Endothelial cell (in vitro differentiated cells): ENCODE results near the gene FARP2. TPM values are rescaled to one million over a fixed set of nuclear protein-coding genes. Genes with fewer than 3 reads are reported as not detected.
A peak's percentile ranks its signal among the peaks of the same experiment; 100 is the strongest.
"Not testable (repeated sequence)": the region's sequence is repeated elsewhere in the genome, so short reads cannot be mapped to it uniquely, and the experiment has no call there.

Experiments
- DNase-seq: peaks from one replicate; pipeline ENCODE4 v3.0.0; 2021; ENCODE audit warnings: low spot score
- H3K27ac Mint-ChIP-seq: one replicate; pipeline ENCODE4 v1.8.0; 2021; ENCODE audit warnings: mixed read lengths, inconsistent platforms; ENCODE audit not compliant: unreplicated experiment
- H3K27me3 Mint-ChIP-seq: one replicate; pipeline ENCODE4 v1.8.0; 2021; ENCODE audit warnings: mild to moderate bottlenecking, moderate library complexity, mixed read lengths, inconsistent platforms; ENCODE audit not compliant: unreplicated experiment
- H3K36me3 Mint-ChIP-seq: one replicate; pipeline ENCODE4 v1.8.0; 2021; ENCODE audit warnings: mild to moderate bottlenecking, low read depth, mixed read lengths, inconsistent platforms; ENCODE audit not compliant: unreplicated experiment
- H3K4me1 Mint-ChIP-seq: one replicate; pipeline ENCODE4 v1.8.0; 2021; ENCODE audit warnings: mild to moderate bottlenecking, mixed read lengths, inconsistent platforms; ENCODE audit not compliant: unreplicated experiment
- H3K4me3 Mint-ChIP-seq: one replicate; pipeline ENCODE4 v1.8.0; 2021; ENCODE audit warnings: mild to moderate bottlenecking, mixed read lengths, inconsistent platforms; ENCODE audit not compliant: unreplicated experiment
- H3K9me3 Mint-ChIP-seq: one replicate; pipeline ENCODE4 v1.8.0; 2021; ENCODE audit warnings: mixed read lengths, inconsistent platforms; ENCODE audit not compliant: unreplicated experiment
- CTCF ChIP-seq: fragments of 200-600 bp; sonication (generic); IDR thresholded peaks from one replicate; pipeline ENCODE4 v1.5.0; 2021; ENCODE audit warnings: antibody characterized with exemption; ENCODE audit not compliant: unreplicated experiment
- total RNA-seq: library from RNA; stranded (reverse); fragmentation: NEBNext Ultra II Directional; extraction: Animal tissue kit (Norgen Biotek cat#: 25700); gene quantifications from one replicate; pipeline ENCODE4 v1.2.1, GENCODE V29; 2021; ENCODE audit not compliant: unreplicated experiment

The FARP2 gene
- total RNA-seq, 1 donor from 2014 or later = 19.1 TPM

- Mint-ChIP-seq H3K36me3 (peaks cover 29% of the 10 kb centered on the region), H3K27ac (no peak overlapping the region), H3K27me3 (peaks cover under 1% of the 10 kb centered on the region), H3K9me3 (peaks cover 5% of the 10 kb centered on the region), H3K4me1 (no peaks in the 10 kb centered on the region), H3K4me3 (no peak overlapping the region)
- TF ChIP-seq CTCF = no peak
- DNase-seq = no peak
Measured at GRCh38 chr2:241421330-241421729, 65.2 kb downstream of the FARP2 start.

- not testable (repeated sequence) for H3K27ac Mint-ChIP-seq
Measured at GRCh38 chr2:241421942-241422341, 65.9 kb downstream of the FARP2 start.

GRCh38 chr2:241422350-241422749 is 66.3 kb downstream of the FARP2 start:
- TF ChIP-seq CTCF = no peak
- Mint-ChIP-seq H3K36me3 (peaks cover 29% of the 10 kb centered on the region), H3K4me3 (no peak overlapping the region), H3K27me3 (peaks cover 2% of the 10 kb centered on the region), H3K27ac (no peak overlapping the region), H3K4me1 (no peaks in the 10 kb centered on the region), H3K9me3 (peaks cover 5% of the 10 kb centered on the region)
- no peak for DNase-seq

More at GRCh38 chr2:241421942-241422341, 65.9 kb downstream of the FARP2 start:
- not testable (repeated sequence) for DNase-seq, H3K4me1 Mint-ChIP-seq, H3K9me3 Mint-ChIP-seq, H3K4me3 Mint-ChIP-seq, H3K27me3 Mint-ChIP-seq
- peaks cover 29% of the 10 kb centered on the region for H3K36me3 Mint-ChIP-seq

GRCh38 chr2:241423489-241423888 is 67.4 kb downstream of the FARP2 start:
- not testable (repeated sequence) for H3K4me3 Mint-ChIP-seq, H3K4me1 Mint-ChIP-seq, H3K9me3 Mint-ChIP-seq, H3K27me3 Mint-ChIP-seq, DNase-seq, H3K27ac Mint-ChIP-seq
- H3K36me3 Mint-ChIP-seq = peaks cover 24% of the 10 kb centered on the region

GRCh38 chr2:241425368-241425767 is 69.3 kb downstream of the FARP2 start:
- Mint-ChIP-seq H3K4me3 (no peak overlapping the region), H3K4me1 (no peaks in the 10 kb centered on the region), H3K9me3 (peaks cover 5% of the 10 kb centered on the region), H3K27ac (no peak overlapping the region), H3K27me3 (peaks cover 2% of the 10 kb centered on the region), H3K36me3 (peaks cover 31% of the 10 kb centered on the region)
- no peak for DNase-seq
- TF ChIP-seq CTCF = no peak

- DNase-seq = no peak
Measured at GRCh38 chr2:241430178-241430577, 74.1 kb downstream of the FARP2 start.

More at GRCh38 chr2:241430178-241430577, 74.1 kb downstream of the FARP2 start:
- H3K4me3 Mint-ChIP-seq = peak overlapping the region; percentile 14
- peaks cover 2% of the 10 kb centered on the region for H3K27me3 Mint-ChIP-seq
- H3K36me3 Mint-ChIP-seq = peaks cover 9% of the 10 kb centered on the region
- no peaks in the 10 kb centered on the region for H3K9me3 Mint-ChIP-seq
- no peak for TF ChIP-seq CTCF
- H3K4me1 Mint-ChIP-seq = no peaks in the 10 kb centered on the region
- no peak overlapping the region for H3K27ac Mint-ChIP-seq
